GM12891 (cell line): Measurements from ENCODE around the gene SLC2A8.

Source experiments
- PAX5 ChIP-seq: IDR thresholded peaks from 2 replicates; pipeline ENCODE4 v1.6.1; 2011; ENCODE audit warnings: low read length, moderate library complexity, mild to moderate bottlenecking; ENCODE audit not compliant: insufficient read depth, severe bottlenecking
- POLR2A ChIP-seq: IDR thresholded peaks from 2 replicates; pipeline ENCODE4 v1.6.1; 2011; ENCODE audit warnings: low read depth, low read length, control low read depth
- POLR2AphosphoS5 ChIP-seq: IDR thresholded peaks from 2 replicates; pipeline ENCODE4 v1.6.1; 2011; ENCODE audit warnings: low read depth, low read length, control low read depth
- POU2F2 ChIP-seq: IDR thresholded peaks from 2 replicates; pipeline ENCODE4 v1.6.1; 2011; ENCODE audit warnings: low read depth, mild to moderate bottlenecking, control low read depth, low read length, moderate library complexity
- SPI1 ChIP-seq: IDR thresholded peaks from 2 replicates; pipeline ENCODE4 v1.6.1; 2011; ENCODE audit warnings: low read depth, low read length, control low read depth
- TAF1 ChIP-seq: IDR thresholded peaks from 2 replicates; pipeline ENCODE4 v1.6.1; 2011; ENCODE audit warnings: low read depth, low read length, control low read depth

GRCh38 chr9:127388037-127388855, 8.7 kb upstream of the SLC2A8 start:
- 0 out of 2 replicates have a peak, but pooled peaks have one; percentile 32 for TF ChIP-seq POLR2AphosphoS5
- TF ChIP-seq POLR2A, result no peak
- TF ChIP-seq SPI1, result no peak
- no peak for TF ChIP-seq TAF1
- no peak for TF ChIP-seq PAX5
- TF ChIP-seq POU2F2, result peak; percentile 90
